Upper lobe of right lung (tissue), 1 donor: ENCODE data around the gene VCX3B. TPM values are rescaled to one million over a fixed set of nuclear protein-coding genes. Genes with fewer than 3 reads are reported as not detected.
"Not testable (repeated sequence)": the region's sequence is repeated elsewhere in the genome, so short reads cannot be mapped to it uniquely, and the experiment has no call there.

ENCODE experiments used
- ATAC-seq: fragments of 200-7000 bp; cut with Tn5 transposase; one replicate; pipeline ENCODE4 v1.9.1; 2020; ENCODE audit warnings: mild to moderate bottlenecking, moderate library complexity
- DNase-seq: peaks from one replicate; pipeline ENCODE4 v3.0.0-alpha.2; 2020
- H3K27ac ChIP-seq: fragments of 200-600 bp; one replicate; pipeline ENCODE4 v1.8.0; 2022
- H3K27me3 ChIP-seq: fragments of 200-600 bp; one replicate; pipeline ENCODE4 v1.8.0; 2022; ENCODE audit warnings: mild to moderate bottlenecking
- H3K36me3 ChIP-seq: fragments of 200-600 bp; one replicate; pipeline ENCODE4 v1.8.0; 2022
- H3K4me1 ChIP-seq: fragments of 200-600 bp; one replicate; pipeline ENCODE4 v1.8.0; 2022
- H3K4me3 ChIP-seq: fragments of 200-600 bp; one replicate; pipeline ENCODE4 v1.8.0; 2022; ENCODE audit warnings: mild to moderate bottlenecking
- H3K9me3 ChIP-seq: fragments of 200-600 bp; one replicate; pipeline ENCODE4 v1.8.0; 2022
- CTCF ChIP-seq: fragments of 200-600 bp; IDR thresholded peaks from one replicate; pipeline ENCODE4 v1.8.0; 2022; ENCODE audit warnings: antibody characterized with exemption
- intact Hi-C: fragments of 100-400 bp; cut with DNase I; formaldehyde crosslinking; loops from one replicate; pipeline ENCODE4 v1.11.0; 2022
- total RNA-seq: library from RNA; stranded (reverse); fragmentation: NEBNext Ultra II Directional; extraction: Animal tissue kit (Norgen Biotek cat#: 25700); gene quantifications from one replicate; pipeline ENCODE4 v1.2.1, GENCODE V29; 2021
- donor health status: DM: no; HTN: yes; CAD: no; lungs with severe emphysema.

Gene VCX3B
- total RNA-seq, 1 donor from 2014 or later = not detected

- H3K4me3 ChIP-seq = no peak overlapping the region
- H3K36me3 ChIP-seq = no peaks in the 10 kb centered on the region
- no peaks in the 10 kb centered on the region for H3K9me3 ChIP-seq
- no peak for DNase-seq
- intact Hi-C loops = no loop called here
- ATAC-seq = no peak
- H3K27ac ChIP-seq = no peak overlapping the region
- H3K4me1 ChIP-seq = no peaks in the 10 kb centered on the region
- no peaks in the 10 kb centered on the region for H3K27me3 ChIP-seq
- TF ChIP-seq CTCF = no peak
Observed at GRCh38 chrX:8433109-8434062, 31.2 kb upstream of the VCX3B start.

- intact Hi-C loops = no loop called here
- H3K9me3 ChIP-seq = no peaks in the 10 kb centered on the region
- H3K4me3 ChIP-seq = no peak overlapping the region
- ATAC-seq (no peak), DNase-seq (no peak)
- no peaks in the 10 kb centered on the region for H3K27me3 ChIP-seq
- no peak for TF ChIP-seq CTCF
- no peak overlapping the region for H3K27ac ChIP-seq
- no peaks in the 10 kb centered on the region for H3K36me3 ChIP-seq
- H3K4me1 ChIP-seq = no peaks in the 10 kb centered on the region
Observed at GRCh38 chrX:8447368-8447767, 17.3 kb upstream of the VCX3B start.

- H3K4me1 ChIP-seq, H3K36me3 ChIP-seq, DNase-seq, H3K9me3 ChIP-seq, intact Hi-C loops, H3K27ac ChIP-seq, H3K27me3 ChIP-seq, H3K4me3 ChIP-seq, ATAC-seq: not testable (repeated sequence)
Observed at GRCh38 chrX:8452343-8452742, 12.3 kb upstream of the VCX3B start.

- intact Hi-C loops = no loop called here
- no peaks in the 10 kb centered on the region for H3K36me3 ChIP-seq
- ATAC-seq (no peak), DNase-seq (no peak)
- no peaks in the 10 kb centered on the region for H3K4me1 ChIP-seq
- TF ChIP-seq CTCF = no peak
- no peaks in the 10 kb centered on the region for H3K9me3 ChIP-seq
- H3K27me3 ChIP-seq = no peaks in the 10 kb centered on the region
- no peak overlapping the region for H3K4me3 ChIP-seq
- H3K27ac ChIP-seq = no peak overlapping the region
Observed at GRCh38 chrX:8453611-8454010, 11.0 kb upstream of the VCX3B start.

- ATAC-seq = no peak
- no peaks in the 10 kb centered on the region for H3K4me1 ChIP-seq
- H3K4me3 ChIP-seq = no peak overlapping the region
- H3K36me3 ChIP-seq = no peaks in the 10 kb centered on the region
- no peaks in the 10 kb centered on the region for H3K27me3 ChIP-seq
- intact Hi-C loops = no loop called here
- no peak for TF ChIP-seq CTCF
- H3K9me3 ChIP-seq = no peaks in the 10 kb centered on the region
- DNase-seq = no peak
- H3K27ac ChIP-seq = no peak overlapping the region
Observed at GRCh38 chrX:8455557-8455956, 9.1 kb upstream of the VCX3B start.

- DNase-seq (no peak), ATAC-seq (no peak)
- no peaks in the 10 kb centered on the region for H3K4me1 ChIP-seq
- no peak for TF ChIP-seq CTCF
- H3K9me3 ChIP-seq = no peaks in the 10 kb centered on the region
- H3K36me3 ChIP-seq = no peaks in the 10 kb centered on the region
- no peak overlapping the region for H3K4me3 ChIP-seq
- no peak overlapping the region for H3K27ac ChIP-seq
- H3K27me3 ChIP-seq = no peaks in the 10 kb centered on the region
- intact Hi-C loops = no loop called here
Observed at GRCh38 chrX:8462488-8462887, 2.1 kb upstream of the VCX3B start.
